Measurements from ENCODE around the gene ACR.

Gene ACR

DNA sequence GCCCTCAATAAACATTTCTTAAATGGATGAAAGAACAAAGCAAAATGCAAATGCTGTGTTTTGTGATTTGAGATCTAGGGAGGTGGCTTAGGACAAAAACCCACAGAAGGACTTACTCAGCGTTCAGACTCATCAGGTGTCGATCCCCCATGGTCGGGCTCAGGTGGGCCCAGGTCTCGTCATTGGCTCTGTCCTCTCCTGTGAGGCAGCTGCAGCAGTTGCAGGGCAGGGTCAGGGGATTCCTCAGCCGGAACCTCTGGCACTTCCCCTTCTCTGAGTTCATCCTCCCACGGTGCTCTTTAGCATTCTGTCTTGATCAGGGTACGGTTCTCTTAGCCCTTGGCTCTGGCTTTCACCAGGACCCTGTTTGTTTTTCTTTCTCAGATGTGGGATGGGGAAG is 14.0 kb upstream of the ACR start:
- Histone ChIP-seq H3K36me3 (ENCODE audit: control insufficient read depth, low read length) (no peaks in the 10 kb centered on the region), H3K4me2 (ENCODE audit: low read length) (no peak overlapping the region), H3K9me3 (ENCODE audit: control insufficient read depth, insufficient read depth, low read length) (no peaks in the 10 kb centered on the region), H3K27me3 (ENCODE audit: control insufficient read depth, low read length) (no peaks in the 10 kb centered on the region), H3K27ac (ENCODE audit: low read depth, low read length) (no peak overlapping the region), H3K4me3 (ENCODE audit: low read length) (no peak overlapping the region), H3K9me2 (replicated peaks; ENCODE audit: control insufficient read depth, low read length) (no peaks in the 10 kb centered on the region), H3K4me1 (ENCODE audit: control insufficient read depth, low read length) (peaks cover 13% of the 10 kb centered on the region), H3F3A (ENCODE audit: control insufficient read depth, insufficient read depth) (no peaks in the 10 kb centered on the region), H3K79me2 (ENCODE audit: control insufficient read depth, low read length) (no peaks in the 10 kb centered on the region), H4K20me1 (ENCODE audit: control insufficient read depth, insufficient read depth, low read depth, low read length) (no peaks in the 10 kb centered on the region)
- TF ChIP-seq, protein P1, sequence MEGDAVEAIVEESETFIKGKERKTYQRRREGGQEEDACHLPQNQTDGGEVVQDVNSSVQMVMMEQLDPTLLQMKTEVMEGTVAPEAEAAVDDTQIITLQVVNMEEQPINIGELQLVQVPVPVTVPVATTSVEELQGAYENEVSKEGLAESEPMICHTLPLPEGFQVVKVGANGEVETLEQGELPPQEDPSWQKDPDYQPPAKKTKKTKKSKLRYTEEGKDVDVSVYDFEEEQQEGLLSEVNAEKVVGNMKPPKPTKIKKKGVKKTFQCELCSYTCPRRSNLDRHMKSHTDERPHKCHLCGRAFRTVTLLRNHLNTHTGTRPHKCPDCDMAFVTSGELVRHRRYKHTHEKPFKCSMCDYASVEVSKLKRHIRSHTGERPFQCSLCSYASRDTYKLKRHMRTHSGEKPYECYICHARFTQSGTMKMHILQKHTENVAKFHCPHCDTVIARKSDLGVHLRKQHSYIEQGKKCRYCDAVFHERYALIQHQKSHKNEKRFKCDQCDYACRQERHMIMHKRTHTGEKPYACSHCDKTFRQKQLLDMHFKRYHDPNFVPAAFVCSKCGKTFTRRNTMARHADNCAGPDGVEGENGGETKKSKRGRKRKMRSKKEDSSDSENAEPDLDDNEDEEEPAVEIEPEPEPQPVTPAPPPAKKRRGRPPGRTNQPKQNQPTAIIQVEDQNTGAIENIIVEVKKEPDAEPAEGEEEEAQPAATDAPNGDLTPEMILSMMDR (IDR thresholded peaks at IDR 0.05; ENCODE audit: low read depth, low read length, poor library complexity, severe bottlenecking): no peak
- no peak for TF ChIP-seq EZH2phosphoT487 (IDR thresholded peaks at IDR 0.05; ENCODE audit: borderline replicate concordance, low read length)

DNA sequence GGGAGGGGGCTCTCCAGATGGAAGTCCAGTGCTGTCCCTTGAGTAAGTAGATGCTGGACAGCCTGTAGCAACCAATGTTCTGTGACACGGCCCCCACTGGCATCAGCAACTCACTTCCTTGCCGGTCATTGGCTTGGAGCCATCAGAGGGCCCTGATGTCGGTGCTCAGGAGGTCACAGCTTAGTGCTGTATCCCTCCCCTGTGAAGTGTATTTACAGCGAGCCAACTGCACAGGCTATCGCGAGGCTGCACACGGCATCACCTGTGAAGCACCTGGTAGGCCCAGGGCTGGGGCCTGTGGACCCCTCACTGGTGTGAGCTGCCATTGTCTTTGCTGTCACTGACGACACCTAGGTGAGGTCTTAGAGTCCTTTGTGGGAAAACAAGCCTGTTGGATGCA is 13.4 kb upstream of the ACR start:
- H3K4me3 ChIP-seq (ENCODE audit: low read length): no peak overlapping the region
- no peaks in the 10 kb centered on the region for H4K20me1 ChIP-seq (ENCODE audit: control insufficient read depth, insufficient read depth, low read depth, low read length)
- TF ChIP-seq, protein P1 (IDR thresholded peaks at IDR 0.05; ENCODE audit: low read depth, low read length, poor library complexity, severe bottlenecking): no peak
- no peak for TF ChIP-seq EZH2phosphoT487 (IDR thresholded peaks at IDR 0.05; ENCODE audit: borderline replicate concordance, low read length)
- H3F3A ChIP-seq (ENCODE audit: control insufficient read depth, insufficient read depth): no peaks in the 10 kb centered on the region
- H3K27me3 ChIP-seq (ENCODE audit: control insufficient read depth, low read length): no peaks in the 10 kb centered on the region
- no peaks in the 10 kb centered on the region for H3K36me3 ChIP-seq (ENCODE audit: control insufficient read depth, low read length)
- no peaks in the 10 kb centered on the region for H3K79me2 ChIP-seq (ENCODE audit: control insufficient read depth, low read length)
- no peaks in the 10 kb centered on the region for H3K9me3 ChIP-seq (ENCODE audit: control insufficient read depth, insufficient read depth, low read length)
- no peak overlapping the region for H3K4me2 ChIP-seq (ENCODE audit: low read length)
- peaks cover 20% of the 10 kb centered on the region for H3K4me1 ChIP-seq (ENCODE audit: control insufficient read depth, low read length)
- no peaks in the 10 kb centered on the region for H3K9me2 ChIP-seq (replicated peaks; ENCODE audit: control insufficient read depth, low read length)
- H3K27ac ChIP-seq (ENCODE audit: low read depth, low read length): no peak overlapping the region

DNA sequence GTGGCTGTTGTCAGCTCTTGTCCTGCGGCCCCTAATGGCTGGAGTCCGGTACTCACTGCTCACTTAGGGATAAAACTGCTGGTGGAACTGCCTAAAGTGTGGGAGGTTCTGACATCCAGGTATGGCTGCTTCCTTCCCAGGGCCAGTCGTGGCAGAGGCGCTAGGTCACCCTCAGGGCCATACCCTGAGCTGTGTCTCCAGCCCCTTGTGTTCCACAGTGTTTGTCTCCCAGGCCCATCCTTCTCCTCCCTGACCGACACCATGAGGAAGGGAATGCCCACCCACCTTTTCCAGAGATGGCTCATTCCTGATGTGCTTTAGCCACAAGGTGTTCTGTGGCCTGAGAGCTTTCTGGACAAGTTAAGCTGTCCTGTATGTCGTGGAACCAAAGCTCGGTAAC is 12.4 kb upstream of the ACR start:
- H3K79me2 ChIP-seq (ENCODE audit: control insufficient read depth, low read length): no peaks in the 10 kb centered on the region
- H3F3A ChIP-seq (ENCODE audit: control insufficient read depth, insufficient read depth): no peaks in the 10 kb centered on the region
- no peak for TF ChIP-seq EZH2phosphoT487 (IDR thresholded peaks at IDR 0.05; ENCODE audit: borderline replicate concordance, low read length)
- TF ChIP-seq, protein P1 (IDR thresholded peaks at IDR 0.05; ENCODE audit: low read depth, low read length, poor library complexity, severe bottlenecking): no peak
- H3K9me3 ChIP-seq (ENCODE audit: control insufficient read depth, insufficient read depth, low read length): no peaks in the 10 kb centered on the region
- no peak overlapping the region for H3K4me3 ChIP-seq (ENCODE audit: low read length)
- peaks cover 28% of the 10 kb centered on the region for H3K4me1 ChIP-seq (ENCODE audit: control insufficient read depth, low read length)
- no peaks in the 10 kb centered on the region for H3K9me2 ChIP-seq (replicated peaks; ENCODE audit: control insufficient read depth, low read length)
- H3K4me2 ChIP-seq (ENCODE audit: low read length): no peak overlapping the region
- no peaks in the 10 kb centered on the region for H3K27me3 ChIP-seq (ENCODE audit: control insufficient read depth, low read length)
- H3K27ac ChIP-seq (ENCODE audit: low read depth, low read length): no peak overlapping the region
- H4K20me1 ChIP-seq (ENCODE audit: control insufficient read depth, insufficient read depth, low read depth, low read length): no peaks in the 10 kb centered on the region
- H3K36me3 ChIP-seq (ENCODE audit: control insufficient read depth, low read length): no peaks in the 10 kb centered on the region

Data from DOHH2 (cell line).